NCI-H1417 (cell line): Measurements from ENCODE around the gene GPS1.

Source experiments
- DNase-seq, 3 experiments: peaks; one replicate each; lab custom pipeline; 2025; lab: John Stamatoyannopoulos, UW

The GPS1 gene

DNA sequence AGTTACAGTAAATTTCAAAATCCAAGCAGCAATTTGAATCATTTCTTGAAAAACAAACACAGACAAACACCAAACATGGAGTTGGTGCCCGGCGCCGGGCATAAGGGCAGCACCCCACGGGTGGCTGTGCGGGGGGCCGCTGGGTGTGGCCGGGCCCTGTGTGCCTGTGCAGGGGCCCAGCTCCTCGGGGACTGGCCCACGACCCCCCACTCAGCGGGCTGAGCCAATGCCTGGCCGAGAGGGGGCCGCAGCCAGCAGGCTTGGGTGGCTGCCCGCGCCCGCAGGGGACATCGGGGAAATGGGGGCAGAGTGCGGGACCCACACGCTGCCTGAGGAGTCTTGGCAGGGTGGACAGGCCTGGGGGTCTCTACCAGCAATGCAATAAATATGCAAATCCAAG lies 26.7 kb downstream of the GPS1 start:
- no peak for DNase-seq

DNA sequence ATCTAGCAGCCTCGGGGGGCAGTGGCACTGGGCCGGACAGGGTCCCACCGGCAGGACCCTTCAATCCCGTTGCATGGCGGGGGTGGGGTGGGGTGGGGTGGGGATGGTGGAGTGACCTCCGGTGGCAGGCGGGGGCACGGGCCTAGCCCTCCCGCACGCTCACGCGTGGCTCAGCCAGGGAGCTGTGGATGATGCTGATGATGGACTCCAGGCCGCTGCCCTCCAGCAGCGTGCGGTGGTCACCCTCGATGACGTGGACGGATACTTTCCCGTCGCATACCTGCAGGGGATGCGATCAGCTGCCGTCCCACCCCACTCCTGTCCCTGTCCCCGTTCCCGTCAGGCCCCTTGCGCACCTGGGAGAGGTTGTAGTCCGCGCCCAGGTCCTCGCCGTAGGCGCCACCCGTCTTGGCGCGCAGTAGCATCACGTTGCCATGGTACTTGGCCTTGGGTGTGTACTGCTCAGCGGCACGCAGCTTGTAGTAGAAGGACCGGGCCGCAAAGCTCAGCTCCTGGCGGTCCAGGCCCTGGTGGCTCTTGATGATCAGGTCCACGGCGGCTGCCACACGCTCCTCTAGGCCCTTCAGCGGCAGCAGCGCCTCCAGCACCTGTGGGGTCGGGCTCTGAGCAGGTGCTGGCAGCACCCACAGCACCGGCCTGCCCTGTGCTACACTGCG lies 27.4 kb downstream of the GPS1 start:
- no peak for DNase-seq

GRCh38 chr17:82080048-82080788 lies 28.5 kb downstream of the GPS1 start:
- DNase-seq = no peak

DNA sequence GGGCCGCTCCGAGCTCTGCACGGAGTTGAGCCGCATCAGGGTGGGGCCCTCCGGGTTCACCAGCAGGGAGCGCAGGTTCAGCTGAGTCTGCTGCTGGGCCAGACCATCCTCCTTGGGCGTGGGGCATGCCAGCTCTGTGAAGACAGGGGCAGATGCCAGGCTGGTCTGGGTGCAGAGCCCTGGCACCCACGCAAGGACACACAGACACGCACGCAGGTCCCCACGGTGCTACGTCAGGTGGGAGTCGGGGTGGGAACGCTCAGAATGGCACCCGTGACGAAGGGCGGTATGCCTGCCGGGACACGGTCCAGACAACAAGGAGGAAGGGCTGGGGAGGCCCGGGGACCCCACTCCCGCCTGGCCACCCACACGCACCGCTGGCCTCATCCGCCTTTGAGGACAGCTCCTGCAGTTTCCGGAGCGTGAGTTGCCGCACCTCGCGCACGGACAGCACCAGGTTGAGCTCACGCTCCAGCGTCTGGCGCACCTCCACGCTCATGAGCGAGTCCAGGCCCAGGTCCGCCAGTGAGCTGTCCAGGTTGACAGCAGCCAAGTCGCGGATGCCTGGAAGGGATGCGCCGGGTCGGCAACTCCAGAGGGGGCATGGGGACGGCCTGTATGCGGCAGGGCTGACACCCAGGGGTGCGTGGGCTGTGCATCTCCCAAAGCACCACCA lies 29.2 kb downstream of the GPS1 start:
- no peak for DNase-seq

DNA sequence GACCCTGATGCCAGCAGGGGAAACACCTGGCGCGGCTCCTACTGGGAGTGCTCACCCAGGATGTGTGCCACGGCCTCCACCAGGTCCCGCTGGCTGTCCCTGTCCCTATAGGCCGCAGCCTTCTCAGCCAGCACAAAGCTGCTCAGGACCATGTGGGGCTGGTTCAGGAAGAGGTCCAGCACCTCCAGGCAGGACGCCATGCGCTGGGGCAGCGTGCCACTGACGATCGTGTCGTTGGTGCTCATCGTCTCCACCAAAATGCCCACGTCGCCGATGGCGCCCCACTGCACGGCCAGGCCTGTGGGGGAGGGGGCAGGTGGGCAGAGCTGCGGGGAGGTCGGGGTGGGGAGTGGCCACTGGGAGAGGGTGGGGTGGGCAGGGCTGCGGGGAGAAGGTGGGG lies 29.8 kb downstream of the GPS1 start:
- DNase-seq = no peak

DNA sequence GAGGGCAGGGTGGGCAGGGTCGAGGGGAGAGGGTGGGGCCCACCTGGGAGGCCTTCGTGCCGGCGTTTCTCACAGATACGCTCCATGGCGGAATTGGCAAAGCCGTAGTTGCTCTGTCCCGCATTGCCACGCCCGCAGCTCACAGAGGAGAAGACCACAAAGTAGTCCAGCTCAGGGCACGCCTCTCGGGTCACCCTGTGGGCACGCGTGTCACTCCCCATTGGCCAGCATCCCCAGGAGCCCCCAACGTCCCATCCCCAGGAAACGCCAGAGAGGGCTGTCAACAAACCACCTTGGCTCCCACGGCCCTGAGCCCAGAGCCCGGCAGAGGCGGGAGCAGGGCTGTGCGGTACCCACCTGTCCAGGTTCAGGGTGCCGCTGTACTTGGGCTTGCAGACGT lies 30.3 kb downstream of the GPS1 start:
- DNase-seq = no peak

- DNase-seq = no peak
Measured at GRCh38 chr17:82082456-82082855, 30.8 kb downstream of the GPS1 start.

DNA sequence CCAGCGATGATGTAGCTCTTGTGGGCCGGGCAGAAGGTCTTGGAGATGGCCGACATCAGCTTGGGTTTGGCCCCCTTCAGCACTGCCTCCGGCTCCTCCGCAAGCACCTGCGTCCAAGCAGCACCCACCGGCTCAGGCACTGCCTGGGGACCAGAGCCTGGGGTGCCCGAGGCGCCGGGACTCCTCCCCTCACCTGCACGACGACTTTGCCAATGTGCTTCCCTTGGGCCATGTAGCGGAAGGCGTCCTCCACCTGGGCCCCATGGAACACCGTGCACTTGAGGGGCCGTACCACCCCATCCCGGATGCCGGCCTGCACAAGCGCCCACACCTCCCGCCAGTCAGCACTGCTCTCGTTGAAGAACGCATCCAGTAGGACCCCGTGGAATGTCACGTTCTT lies 31.3 kb downstream of the GPS1 start:
- DNase-seq = no peak

GRCh38 chr17:82083533-82084359 lies 32.0 kb downstream of the GPS1 start:
- no peak for DNase-seq

- DNase-seq = no peak
Measured at GRCh38 chr17:82084373-82085030, 32.8 kb downstream of the GPS1 start.

- DNase-seq = no peak
Measured at GRCh38 chr17:82085031-82085861, 33.5 kb downstream of the GPS1 start.

- no peak for DNase-seq
Measured at GRCh38 chr17:82085931-82086764, 34.5 kb downstream of the GPS1 start.

- DNase-seq = no peak
Measured at GRCh38 chr17:82086941-82087906, 35.5 kb downstream of the GPS1 start.

- no peak for DNase-seq
Measured at GRCh38 chr17:82087961-82088837, 36.5 kb downstream of the GPS1 start.

GRCh38 chr17:82088838-82089722 lies 37.4 kb downstream of the GPS1 start:
- DNase-seq = no peak

DNA sequence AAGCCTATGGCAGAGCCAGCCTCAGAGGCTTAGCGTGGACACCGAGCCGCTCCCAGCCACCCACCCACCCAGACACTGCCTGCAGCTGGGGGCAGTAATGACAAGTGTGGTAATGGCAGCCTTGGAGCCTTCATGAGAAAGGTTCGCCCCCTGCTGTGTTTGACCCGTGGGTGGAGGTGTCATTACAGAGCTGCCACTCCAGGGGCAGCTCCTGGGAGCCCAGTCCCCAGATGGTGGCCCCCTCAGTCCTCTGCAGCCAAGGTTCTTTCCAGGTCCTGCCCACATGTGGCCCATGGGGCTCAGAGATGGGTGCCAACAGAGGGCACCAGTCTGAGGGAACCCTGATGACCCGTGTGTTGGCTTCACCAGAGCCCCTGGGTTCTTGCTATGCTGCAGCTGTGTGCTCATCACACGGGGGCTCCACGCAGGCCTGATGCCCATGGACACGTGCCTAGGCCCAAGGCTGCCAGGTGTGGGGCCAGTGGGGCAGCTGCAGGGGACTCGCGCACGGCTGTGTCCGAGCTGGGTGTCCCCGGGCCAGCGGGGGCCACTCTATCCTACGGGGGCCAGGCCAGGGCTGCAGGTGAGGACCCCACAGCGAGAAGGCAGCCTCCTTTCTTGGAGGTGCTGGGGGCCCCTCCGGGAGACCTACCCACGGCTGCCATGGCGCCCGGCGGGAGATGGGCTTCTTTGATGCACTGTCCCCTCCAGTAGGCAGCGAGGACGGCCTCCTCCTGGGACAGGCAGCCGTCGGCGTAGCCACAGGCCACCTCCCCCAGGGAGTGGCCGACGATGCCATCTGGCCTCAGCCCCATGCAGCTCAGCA lies 38.2 kb downstream of the GPS1 start:
- DNase-seq = no peak
